ENCODE measurements around the gene AEBP1. TPM values are rescaled to one million over a fixed set of nuclear protein-coding genes. Genes with fewer than 3 reads are reported as not detected.

AEBP1 gene
- total RNA-seq (2021) = 49.1 and 49.3 TPM in 2 replicates
- long read RNA-seq, full-length matches to known transcripts = 11 of 66 reads
- long read RNA-seq, partial matches to known transcripts = 50 of 66 reads
- long read RNA-seq, other reads (novel, unspliced or antisense) = 5 of 66 reads

DNA sequence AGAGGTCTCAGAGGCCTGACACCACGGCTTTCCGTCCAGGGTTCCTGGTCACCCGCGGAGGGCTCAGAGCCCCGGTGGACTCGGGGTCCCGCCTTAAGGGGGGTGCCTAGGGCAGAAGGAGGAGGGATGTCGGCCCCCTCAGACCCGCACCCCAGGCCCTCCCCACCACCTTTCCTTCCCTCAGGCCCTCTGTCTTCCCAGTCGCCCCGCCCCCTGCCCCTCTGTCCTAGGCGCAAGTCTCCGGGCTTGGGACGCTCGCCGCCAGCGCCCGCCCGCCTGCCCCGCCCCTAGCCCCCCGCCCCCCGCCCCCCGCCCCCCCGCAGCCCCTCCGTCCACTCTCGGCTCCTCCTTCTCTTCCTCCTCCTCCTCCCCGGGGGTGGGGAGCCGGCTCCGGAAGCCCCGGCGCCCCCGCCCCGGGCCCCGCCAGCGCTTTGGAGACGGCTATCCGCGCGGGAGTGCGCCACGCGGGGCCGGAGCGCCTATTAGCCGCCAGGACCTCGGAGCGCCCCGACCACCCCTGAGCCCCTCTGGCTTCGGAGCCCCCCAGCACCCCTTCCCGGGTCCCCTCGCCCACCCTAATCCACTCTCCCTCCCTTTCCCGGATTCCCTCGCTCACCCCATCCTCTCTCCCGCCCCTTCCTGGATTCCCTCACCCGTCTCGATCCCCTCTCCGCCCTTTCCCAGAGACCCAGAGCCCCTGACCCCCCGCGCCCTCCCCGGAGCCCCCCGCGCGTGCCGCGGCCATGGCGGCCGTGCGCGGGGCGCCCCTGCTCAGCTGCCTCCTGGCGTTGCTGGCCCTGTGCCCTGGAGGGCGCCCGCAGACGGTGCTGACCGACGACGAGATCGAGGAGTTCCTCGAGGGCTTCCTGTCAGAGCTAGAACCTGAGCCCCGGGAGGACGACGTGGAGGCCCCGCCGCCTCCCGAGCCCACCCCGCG lies at the start of gene AEBP1:
Gene AEBP1 (plus strand): TSS at position 423 of the 937 bp plus-strand sequence. CDS start 321 bp downstream, at position 744.
- peaks cover 11 to 21% of the 10 kb centered on the region in 2 experiments for H3K4me1 Mint-ChIP-seq
- Histone ChIP-seq H3T11ph (ENCODE audit: low read length) (no peak within 1 kb of the TSS), H3K18ac (ENCODE audit: insufficient read length, low read depth, low read length) (no peak within 1 kb of the TSS), H2AFZ (ENCODE audit: low read length) (no peak within 1 kb of the TSS), H3K56ac (ENCODE audit: insufficient read length, low read depth, low read length) (no peak within 1 kb of the TSS), H2AK5ac (ENCODE audit: insufficient read length, low read length) (no peak within 1 kb of the TSS), H2BK15ac (ENCODE audit: low read depth, low read length) (no peak within 1 kb of the TSS), H3K79me1 (ENCODE audit: insufficient read depth, low read depth, low read length, poor library complexity, severe bottlenecking) (no peaks in the 10 kb centered on the region), H3K27ac (ENCODE audit: insufficient read length, low read depth, low read length) (no peak within 1 kb of the TSS), H2BK120ac (ENCODE audit: low read depth, low read length, poor library complexity, severe bottlenecking) (no peak within 1 kb of the TSS), H2BK5ac (ENCODE audit: insufficient read length, low read length) (no peak within 1 kb of the TSS), H3K14ac (ENCODE audit: insufficient read depth, low read length) (no peak within 1 kb of the TSS), H4K5ac (ENCODE audit: insufficient read length, low read depth, low read length) (no peak within 1 kb of the TSS), H3K27me3 (ENCODE audit: insufficient read depth, low read length) (no peaks in the 10 kb centered on the region; the same call in 1 of the 2 replicates), H4K20me1 (ENCODE audit: control insufficient read depth, insufficient read depth, insufficient read length) (no peaks in the 10 kb centered on the region), H3K79me2 (ENCODE audit: insufficient read depth, low read length) (no peaks in the 10 kb centered on the region), H3K9ac (ENCODE audit: extremely low read depth, insufficient read length, low read length) (no peak within 1 kb of the TSS), H3K23me2 (ENCODE audit: insufficient read length, low read depth, low read length, poor library complexity, severe bottlenecking) (peaks cover 10% of the 10 kb centered on the region), H2BK20ac (ENCODE audit: low read depth, low read length, poor library complexity, severe bottlenecking) (no peak within 1 kb of the TSS), H3K4me2 (ENCODE audit: insufficient read depth, insufficient read length, low read length) (peak within 1 kb of the TSS; percentile 52), H3K23ac (ENCODE audit: insufficient read length, low read depth, low read length) (no peak within 1 kb of the TSS), H3K4me1 (ENCODE audit: insufficient read depth, low read length) (no peaks in the 10 kb centered on the region; the same call in 1 of the 2 replicates), H4K8ac (replicated peaks; ENCODE audit: insufficient read length, low read depth, low read length) (no peak within 1 kb of the TSS), H3K9me3 (ENCODE audit: control insufficient read depth, low read depth, low read length) (no peaks in the 10 kb centered on the region), H2BK12ac (ENCODE audit: insufficient read length, low read depth, low read length) (no peak within 1 kb of the TSS), H3K4ac (ENCODE audit: low read depth, low read length) (no peak within 1 kb of the TSS), H4K91ac (ENCODE audit: insufficient read length, low read depth, low read length) (no peak within 1 kb of the TSS)
- peak within 1 kb of the TSS; percentile 74 to 85 for H3K4me3 Mint-ChIP-seq
- no peak within 1 kb of the TSS for H3K27ac Mint-ChIP-seq
- DNase-seq = peak; percentile 73
- peaks cover 0 to 6% (median 2%) of the 10 kb centered on the region in 3 experiments; a peak in 4 of 7 replicates for H3K36me3 Mint-ChIP-seq (ENCODE audit: insufficient read depth in 1 of 3, low read depth in 3 of 3)
- no peaks in the 10 kb centered on the region for H3K9me3 Mint-ChIP-seq
- peaks cover 32% of the 10 kb centered on the region for H3K27me3 Mint-ChIP-seq (ENCODE audit: low read depth)
- TF ChIP-seq, protein P1, sequence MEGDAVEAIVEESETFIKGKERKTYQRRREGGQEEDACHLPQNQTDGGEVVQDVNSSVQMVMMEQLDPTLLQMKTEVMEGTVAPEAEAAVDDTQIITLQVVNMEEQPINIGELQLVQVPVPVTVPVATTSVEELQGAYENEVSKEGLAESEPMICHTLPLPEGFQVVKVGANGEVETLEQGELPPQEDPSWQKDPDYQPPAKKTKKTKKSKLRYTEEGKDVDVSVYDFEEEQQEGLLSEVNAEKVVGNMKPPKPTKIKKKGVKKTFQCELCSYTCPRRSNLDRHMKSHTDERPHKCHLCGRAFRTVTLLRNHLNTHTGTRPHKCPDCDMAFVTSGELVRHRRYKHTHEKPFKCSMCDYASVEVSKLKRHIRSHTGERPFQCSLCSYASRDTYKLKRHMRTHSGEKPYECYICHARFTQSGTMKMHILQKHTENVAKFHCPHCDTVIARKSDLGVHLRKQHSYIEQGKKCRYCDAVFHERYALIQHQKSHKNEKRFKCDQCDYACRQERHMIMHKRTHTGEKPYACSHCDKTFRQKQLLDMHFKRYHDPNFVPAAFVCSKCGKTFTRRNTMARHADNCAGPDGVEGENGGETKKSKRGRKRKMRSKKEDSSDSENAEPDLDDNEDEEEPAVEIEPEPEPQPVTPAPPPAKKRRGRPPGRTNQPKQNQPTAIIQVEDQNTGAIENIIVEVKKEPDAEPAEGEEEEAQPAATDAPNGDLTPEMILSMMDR (conservative IDR thresholded peaks at IDR 0.05) = no peak
- WGBS (ENCODE audit: extremely low coverage, insufficient read length, low lambda C conversion rate) = no CpG with 5 or more reads among the region's 87 CpGs
